Lung (tissue), 12 donors: ENCODE results near the gene CHMP1A. TPM values are rescaled to one million over a fixed set of nuclear protein-coding genes. Genes with fewer than 3 reads are reported as not detected.
"Not testable (repeated sequence)": the region's sequence is repeated elsewhere in the genome, so short reads cannot be mapped to it uniquely, and the experiment has no call there.

Source experiments
- ATAC-seq: fragments of 200-7000 bp; cut with Tn5 transposase; one replicate; pipeline ENCODE4 v1.9.1; 2020; ENCODE audit warnings: moderate number of reproducible peaks; ENCODE audit not compliant: insufficient read depth, low FRiP score
- DNase-seq, 3 donors: peaks; one replicate each; pipeline ENCODE4 v3.0.0-alpha.2; 2013 to 2017
- H3K27ac ChIP-seq, 2 donors: one replicate each; pipeline ENCODE4 v1.5.1; 2013; ENCODE audit warnings: mild to moderate bottlenecking in 2 of 2, moderate library complexity in 2 of 2, control low read depth in 1 of 2, inconsistent platforms in 1 of 2, low read depth in 1 of 2, low read length in 1 of 2
- H3K27me3 ChIP-seq, 3 donors: one replicate each; pipeline ENCODE4 v1.5.1; 2013; ENCODE audit warnings: low read length in 2 of 3; ENCODE audit not compliant: control insufficient read depth in 3 of 3, insufficient read depth in 3 of 3
- H3K36me3 ChIP-seq, 4 donors: one replicate each; pipeline ENCODE4 v1.5.1; 2013; ENCODE audit warnings: low read length in 4 of 4, mild to moderate bottlenecking in 1 of 4, moderate library complexity in 1 of 4; ENCODE audit not compliant: control insufficient read depth in 4 of 4, insufficient read depth in 4 of 4
- H3K4me1 ChIP-seq, 5 donors: one replicate each; pipeline ENCODE4 v1.5.1; 2013; ENCODE audit warnings: low read length in 5 of 5, mild to moderate bottlenecking in 2 of 5, moderate library complexity in 1 of 5; ENCODE audit not compliant: control insufficient read depth in 5 of 5, insufficient read depth in 5 of 5
- H3K4me3 ChIP-seq: one replicate; pipeline ENCODE4 v1.5.1; 2013; ENCODE audit warnings: mild to moderate bottlenecking, control low read depth, moderate library complexity
- H3K9ac ChIP-seq, 2 donors: one replicate each; pipeline ENCODE4 v1.5.1; 2013; ENCODE audit warnings: low read length in 2 of 2, control low read depth in 1 of 2; ENCODE audit not compliant: insufficient read depth in 1 of 2
- H3K9me3 ChIP-seq, 4 donors: one replicate each; pipeline ENCODE4 v1.5.1; 2013; ENCODE audit warnings: low read length in 3 of 4, mild to moderate bottlenecking in 1 of 4, moderate library complexity in 1 of 4; ENCODE audit not compliant: control insufficient read depth in 4 of 4, insufficient read depth in 3 of 4
- WGBS, 2 donors: extraction: QIAGEN DNeasy Blood & Tissue Kit; methylation state at CpG; one replicate each; pipeline ENCODE4 v1.1.7; 2013; 5-methylcytosine and 5-hydroxymethylcytosine counted together
- polyA plus RNA-seq, 2 donors: library from polyadenylated mRNA; stranded (reverse); fragments of 200-250 nt; gene quantifications; one replicate each; pipeline ENCODE4 v1.2.1, GENCODE V29; 2013
- total RNA-seq, 2 donors: library from RNA; depleted of rRNA in 1 of 2; stranded (reverse); fragments of >200 nt in 1 of 2; gene quantifications; one replicate each; pipeline ENCODE4 v1.2.1, GENCODE V29; 2014 to 2021
- TF ChIP-seq, protein P1 (sequence below): IDR thresholded peaks from 2 replicates; pipeline ENCODE4 v1.5.1; 2012; ENCODE audit warnings: mild to moderate bottlenecking; ENCODE audit errors: control extremely low read depth, extremely low read depth
- donor health status: control.
- donor health status: control.
- donor health status: Bipolar disorder and iron deficiency.
- donor health status: healthy.
- donor health status: DM: yes; HTN: yes; CAD: no.

CHMP1A gene
- total and polyA plus RNA-seq, 4 donors = 61.3 to 98.4 (median 85.5) TPM

DNA sequence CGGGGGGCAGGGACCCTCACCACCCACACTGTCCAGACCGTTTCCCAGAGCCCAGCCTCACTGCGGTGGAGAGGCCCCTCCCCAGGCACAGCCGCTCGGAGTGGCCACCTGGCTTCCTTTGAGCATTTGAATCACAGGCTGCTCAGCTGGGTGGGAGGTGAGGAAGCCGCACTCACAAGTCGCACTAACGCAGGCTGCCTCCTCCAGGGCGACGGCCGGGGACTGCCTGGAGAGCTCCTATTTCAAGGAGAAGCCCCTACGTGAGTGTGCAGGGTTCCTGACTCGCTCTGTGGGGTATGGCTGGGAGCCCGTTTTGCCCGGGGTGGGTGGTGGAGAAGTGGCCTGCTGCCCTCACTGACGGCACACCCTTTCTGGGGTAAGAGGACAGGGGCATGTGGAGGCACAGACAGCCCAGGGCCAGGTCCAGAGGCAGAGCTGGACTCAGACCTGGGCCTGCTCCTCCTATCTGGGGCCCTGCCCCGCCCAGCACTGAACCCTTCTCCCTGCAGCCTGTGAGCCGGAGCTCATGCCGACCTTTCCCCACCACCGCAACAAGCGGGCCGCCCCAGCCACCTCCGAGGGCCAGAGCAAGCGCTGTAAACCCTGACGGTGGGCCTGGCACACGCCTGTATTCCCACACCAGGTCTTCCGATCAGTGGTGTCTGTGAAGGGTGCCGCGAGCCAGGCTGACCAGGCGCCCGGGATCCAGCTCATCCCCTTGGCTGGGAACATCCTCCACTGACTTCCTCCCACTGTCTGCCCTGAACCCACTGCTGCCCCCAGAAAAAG, 37.8 kb upstream of the CHMP1A start:
- DNase-seq (no peak), ATAC-seq (no peak)
- Histone ChIP-seq H3K4me1 (peaks cover 0 to 6% (median 0%) of the 10 kb centered on the region in 5 donors), H3K27me3 (no peaks in the 10 kb centered on the region), H3K9ac (no peak overlapping the region), H3K36me3 (peaks cover 4 to 63% (median 15%) of the 10 kb centered on the region in 4 donors), H3K27ac (no peak overlapping the region), H3K9me3 (no peaks in the 10 kb centered on the region), H3K4me3 (no peak overlapping the region)
- TF ChIP-seq, protein P1, sequence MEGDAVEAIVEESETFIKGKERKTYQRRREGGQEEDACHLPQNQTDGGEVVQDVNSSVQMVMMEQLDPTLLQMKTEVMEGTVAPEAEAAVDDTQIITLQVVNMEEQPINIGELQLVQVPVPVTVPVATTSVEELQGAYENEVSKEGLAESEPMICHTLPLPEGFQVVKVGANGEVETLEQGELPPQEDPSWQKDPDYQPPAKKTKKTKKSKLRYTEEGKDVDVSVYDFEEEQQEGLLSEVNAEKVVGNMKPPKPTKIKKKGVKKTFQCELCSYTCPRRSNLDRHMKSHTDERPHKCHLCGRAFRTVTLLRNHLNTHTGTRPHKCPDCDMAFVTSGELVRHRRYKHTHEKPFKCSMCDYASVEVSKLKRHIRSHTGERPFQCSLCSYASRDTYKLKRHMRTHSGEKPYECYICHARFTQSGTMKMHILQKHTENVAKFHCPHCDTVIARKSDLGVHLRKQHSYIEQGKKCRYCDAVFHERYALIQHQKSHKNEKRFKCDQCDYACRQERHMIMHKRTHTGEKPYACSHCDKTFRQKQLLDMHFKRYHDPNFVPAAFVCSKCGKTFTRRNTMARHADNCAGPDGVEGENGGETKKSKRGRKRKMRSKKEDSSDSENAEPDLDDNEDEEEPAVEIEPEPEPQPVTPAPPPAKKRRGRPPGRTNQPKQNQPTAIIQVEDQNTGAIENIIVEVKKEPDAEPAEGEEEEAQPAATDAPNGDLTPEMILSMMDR = no peak
- WGBS, 2 donors = 92 to 93% methylated on average over 31 of the region's 31 CpGs

DNA sequence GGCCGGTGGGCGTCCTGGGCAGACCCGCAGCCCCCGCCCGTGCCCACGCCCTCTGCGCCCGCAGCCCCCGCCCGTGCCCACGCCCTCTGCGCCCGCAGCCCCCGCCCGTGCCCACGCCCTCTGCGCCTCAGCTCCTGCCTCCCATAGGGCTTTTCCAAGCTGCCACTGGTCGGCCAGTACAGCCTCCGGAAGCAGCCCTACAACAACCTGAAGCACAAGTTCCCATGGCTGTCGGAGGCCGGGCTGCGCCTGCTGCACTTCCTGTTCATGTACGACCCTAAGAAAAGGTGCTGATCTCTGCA, 37.2 kb upstream of the CHMP1A start:
- H3K27ac ChIP-seq = not testable (repeated sequence)

DNA sequence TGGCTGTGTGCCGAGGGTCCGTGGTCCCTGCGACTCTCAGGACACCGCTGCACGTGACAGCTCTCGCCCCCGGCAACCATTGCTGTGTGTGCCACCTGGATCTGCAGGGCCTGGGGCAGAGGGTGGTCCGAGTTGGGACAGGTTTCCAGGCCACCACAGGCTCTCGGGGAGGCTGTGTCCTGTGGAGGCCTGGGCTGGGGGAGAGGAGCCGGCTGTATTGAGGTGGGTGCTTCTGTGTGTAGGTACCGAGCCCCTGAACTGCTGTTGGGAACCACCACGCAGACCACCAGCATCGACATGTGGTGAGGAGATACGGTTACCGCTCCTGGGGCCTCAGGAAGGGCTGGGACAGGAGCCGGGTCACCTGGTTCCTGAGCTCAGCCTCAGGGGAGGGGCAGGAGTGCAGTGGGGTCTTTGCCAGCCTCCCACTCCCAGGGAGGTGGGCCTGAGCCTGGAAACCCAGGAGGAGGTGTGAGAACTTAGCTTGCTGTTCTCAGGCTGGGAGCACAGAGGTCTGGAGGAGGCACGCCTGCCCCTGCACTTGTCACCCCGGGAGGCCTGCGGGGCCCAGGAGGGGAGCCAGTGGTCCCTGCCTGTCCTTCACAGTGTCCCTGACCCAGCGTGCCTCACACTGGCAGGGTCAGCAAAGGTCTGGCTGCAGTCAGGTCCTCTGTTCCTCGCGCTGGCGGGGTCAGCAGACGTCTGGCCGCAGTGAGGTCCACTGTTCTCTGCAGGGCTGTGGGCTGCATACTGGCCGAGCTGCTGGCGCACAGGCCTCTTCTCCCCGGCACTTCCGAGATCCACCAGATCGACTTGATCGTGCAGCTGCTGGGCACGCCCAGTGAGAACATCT, 36.6 kb upstream of the CHMP1A start:
- WGBS, 2 donors = 92% methylated on average over 32 of the region's 32 CpGs
- DNase-seq = no peak
- no peak overlapping the region for H3K4me3 ChIP-seq
- ATAC-seq = no peak
- no peaks in the 10 kb centered on the region for H3K4me1 ChIP-seq
- no peak overlapping the region for H3K9ac ChIP-seq
- no peaks in the 10 kb centered on the region for H3K27me3 ChIP-seq
- no peaks in the 10 kb centered on the region for H3K9me3 ChIP-seq
- peaks cover 4 to 67% (median 19%) of the 10 kb centered on the region in 4 donors for H3K36me3 ChIP-seq
- TF ChIP-seq, protein P1 = no peak
- H3K27ac ChIP-seq = no peak overlapping the region

More for the DNA sequence above, 37.2 kb upstream of the CHMP1A start:
- peaks cover 4 to 65% (median 15%) of the 10 kb centered on the region in 4 donors for H3K36me3 ChIP-seq
- not testable (repeated sequence) for ATAC-seq, H3K4me3 ChIP-seq, H3K9me3 ChIP-seq, H3K4me1 ChIP-seq, H3K9ac ChIP-seq, DNase-seq, H3K27me3 ChIP-seq
- whole genome bisulfite sequencing, 2 donors = 93% methylated on average over 18 to 23 of the region's 23 CpGs

DNA sequence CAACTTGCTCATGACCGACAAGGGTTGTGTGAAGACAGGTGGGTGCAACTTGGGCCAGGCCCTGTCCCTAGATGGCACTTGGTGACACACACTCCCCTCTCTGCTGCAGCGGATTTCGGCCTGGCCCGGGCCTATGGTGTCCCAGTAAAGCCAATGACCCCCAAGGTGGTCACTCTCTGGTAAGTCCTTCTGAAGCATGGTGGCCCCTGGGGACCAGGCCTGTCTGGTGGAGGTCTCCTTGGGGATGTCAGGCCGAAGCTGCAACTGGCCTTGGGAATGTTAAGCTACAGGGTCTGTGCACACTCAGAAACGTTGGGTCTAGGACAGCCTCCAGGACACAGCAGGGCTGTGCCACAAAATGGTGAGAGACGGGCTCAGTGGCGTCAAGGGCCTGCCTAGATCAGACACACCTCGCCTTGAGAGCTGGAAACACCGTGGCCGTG, 35.8 kb upstream of the CHMP1A start:
- ATAC-seq (no peak), DNase-seq (no peak)
- Histone ChIP-seq H3K9ac (no peak overlapping the region), H3K9me3 (no peaks in the 10 kb centered on the region), H3K36me3 (peaks cover 4 to 68% (median 20%) of the 10 kb centered on the region in 4 donors), H3K4me1 (no peaks in the 10 kb centered on the region), H3K27ac (no peak overlapping the region), H3K27me3 (no peaks in the 10 kb centered on the region), H3K4me3 (no peak overlapping the region)
- TF ChIP-seq, protein P1 = no peak
- 93 to 97% methylated on average over 11 of the region's 11 CpGs for WGBS, 2 donors
